NCI-H526 treated with DMSO at 0.1 percent for 48 hours (cell line): ENCODE data around the gene HES1.

Experiments
- DNase-seq: peaks from one replicate; lab custom pipeline; 2025; lab: John Stamatoyannopoulos, UW

Gene HES1

DNA sequence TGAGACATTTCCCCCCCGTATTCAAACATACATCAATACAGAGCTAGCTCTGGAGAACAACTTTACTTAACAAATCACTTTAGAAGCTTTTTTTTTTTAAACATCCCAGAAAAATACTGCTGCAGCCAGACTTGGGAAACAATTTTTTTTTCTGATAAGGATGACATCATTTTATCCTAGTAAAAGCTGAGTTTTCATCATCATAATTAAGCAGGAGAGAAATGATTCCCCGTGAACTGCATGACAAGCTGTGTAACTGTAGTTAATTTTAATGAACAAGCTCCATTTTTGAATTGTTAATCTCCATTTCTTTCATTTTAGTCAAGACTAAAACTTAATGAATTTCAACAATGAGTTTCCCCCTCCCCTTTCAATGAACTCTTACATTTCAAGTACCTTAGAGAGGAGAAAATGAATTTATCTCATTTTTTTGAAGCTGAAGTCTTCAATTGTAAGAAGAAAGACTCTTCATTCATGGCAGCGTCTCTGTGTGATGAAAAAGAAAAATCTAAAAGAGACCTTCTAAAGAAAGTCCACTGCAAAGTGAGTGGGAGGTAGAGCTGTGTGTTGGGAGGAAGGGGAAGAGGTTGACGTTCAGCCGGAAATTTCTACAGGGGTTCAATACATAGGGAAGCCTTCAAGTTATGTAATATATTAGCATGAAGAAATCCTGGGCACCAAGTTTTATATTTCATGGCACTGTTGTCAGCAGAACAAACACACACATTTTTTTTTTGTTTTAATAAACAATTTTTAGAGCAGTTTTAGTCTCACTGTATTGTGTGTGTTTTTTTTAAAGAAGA lies 31.7 kb downstream of the HES1 start:
- no peak for DNase-seq

DNA sequence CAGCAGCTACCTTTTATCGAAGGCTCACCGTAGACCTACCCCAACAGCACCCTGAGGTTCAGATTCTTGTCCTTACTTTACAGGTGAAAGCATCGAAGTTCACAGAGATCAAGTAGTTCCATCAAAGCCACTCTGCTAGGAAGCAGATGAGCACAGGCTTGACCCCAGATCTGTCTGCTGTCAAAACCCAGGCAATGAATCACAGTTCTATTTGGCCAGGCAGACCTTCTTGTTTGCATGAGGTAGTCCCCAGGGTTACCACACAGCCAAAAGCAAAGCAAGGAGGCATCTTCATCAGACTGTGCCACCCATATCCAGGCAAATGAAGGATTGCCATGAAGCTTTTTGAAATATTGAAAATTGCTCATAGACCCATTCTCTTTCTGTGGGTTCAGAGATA lies 33.0 kb downstream of the HES1 start:
- no peak for DNase-seq

- no peak for DNase-seq
Observed at GRCh38 chr3:194169595-194169994, 33.6 kb downstream of the HES1 start.

DNA sequence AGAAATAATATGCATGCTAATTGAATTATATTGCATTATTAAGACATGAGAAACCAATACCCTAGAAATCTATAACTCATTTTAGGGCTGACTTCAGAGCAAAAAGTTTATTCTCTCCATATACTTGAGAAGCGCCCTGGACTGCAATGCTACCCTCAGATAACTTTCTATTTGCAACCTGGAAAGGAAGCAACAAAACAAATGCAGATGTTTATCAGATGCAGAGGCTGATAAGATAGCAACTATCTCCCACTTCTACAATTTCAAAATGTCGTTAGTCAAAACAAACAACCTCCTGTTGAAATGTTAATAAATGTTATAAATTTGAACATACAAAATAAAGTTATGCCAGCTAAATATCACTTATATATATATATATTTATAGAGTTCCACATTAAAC lies 34.8 kb downstream of the HES1 start:
- no peak for DNase-seq

DNA sequence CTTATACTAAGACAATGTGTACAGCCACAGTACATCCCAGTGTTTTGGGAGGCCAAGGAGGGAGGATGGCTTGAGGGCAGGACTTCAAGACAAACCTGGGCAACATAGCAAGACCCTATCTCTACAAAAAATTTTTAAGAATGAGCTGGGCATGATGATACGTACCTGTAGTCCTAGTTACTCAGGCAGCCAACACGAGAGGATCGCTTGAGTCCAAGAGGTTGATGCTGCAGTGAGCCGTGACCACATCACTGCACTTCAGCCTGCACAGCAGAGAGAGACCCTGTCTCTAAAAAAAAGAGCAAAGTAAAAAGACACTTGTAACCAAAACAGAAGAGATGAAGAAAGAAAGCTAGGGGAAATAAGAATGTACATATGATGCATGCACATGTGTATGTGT lies 38.5 kb downstream of the HES1 start:
- no peak for DNase-seq

DNA sequence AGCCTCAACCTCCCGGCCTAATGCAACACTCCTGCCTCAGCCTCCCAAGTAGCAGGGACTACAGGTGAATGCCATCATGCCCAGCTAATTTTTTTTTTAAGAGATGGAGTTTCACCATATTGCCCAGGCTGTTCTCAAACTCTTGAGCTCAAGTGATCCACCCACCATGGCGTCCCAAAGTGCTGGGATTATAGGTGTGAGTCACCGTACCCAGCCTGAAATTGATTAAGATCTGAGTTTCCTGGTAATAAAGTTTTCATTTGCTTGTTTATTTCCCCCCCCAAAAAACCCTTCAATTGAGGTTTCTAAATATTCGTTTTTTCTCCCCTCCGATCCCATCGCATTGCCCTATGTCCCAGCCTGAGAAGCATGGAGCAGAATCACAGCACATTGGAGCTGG lies 39.0 kb downstream of the HES1 start:
- no peak for DNase-seq

DNA sequence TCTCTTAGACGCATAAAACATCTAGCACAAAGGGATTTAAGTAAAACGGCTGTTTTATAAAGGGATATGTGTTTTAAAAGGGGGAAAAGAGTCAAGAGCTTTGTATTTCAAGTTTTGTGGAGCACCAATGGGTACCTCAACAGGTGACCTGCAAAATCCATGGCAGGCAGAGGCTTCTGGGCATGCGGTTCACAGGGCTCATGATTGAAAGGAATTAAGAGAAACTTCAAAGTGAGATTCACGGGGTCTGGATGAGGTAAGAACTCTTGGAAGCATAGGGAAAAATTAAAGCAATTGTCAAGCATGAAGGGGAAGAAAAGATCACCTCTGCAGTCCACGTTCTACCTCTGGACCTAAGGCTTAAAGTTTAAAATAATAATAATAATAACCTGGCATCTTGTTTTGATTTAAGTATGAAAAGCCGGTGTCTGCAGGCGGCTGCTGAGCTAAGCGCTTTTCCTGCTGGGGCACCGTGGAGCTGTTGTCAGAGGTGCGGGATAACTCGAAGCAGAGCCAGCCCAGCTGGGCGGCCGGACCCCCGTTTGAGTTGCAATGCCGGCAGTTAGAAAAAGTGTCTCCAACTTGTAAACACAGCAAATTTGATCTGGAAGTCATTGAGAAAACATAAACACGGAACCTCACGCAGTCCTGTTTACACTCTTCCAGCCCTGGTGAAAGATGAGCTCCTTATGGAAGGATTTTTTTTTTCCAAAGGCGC lies 40.5 kb downstream of the HES1 start:
- no peak for DNase-seq

DNA sequence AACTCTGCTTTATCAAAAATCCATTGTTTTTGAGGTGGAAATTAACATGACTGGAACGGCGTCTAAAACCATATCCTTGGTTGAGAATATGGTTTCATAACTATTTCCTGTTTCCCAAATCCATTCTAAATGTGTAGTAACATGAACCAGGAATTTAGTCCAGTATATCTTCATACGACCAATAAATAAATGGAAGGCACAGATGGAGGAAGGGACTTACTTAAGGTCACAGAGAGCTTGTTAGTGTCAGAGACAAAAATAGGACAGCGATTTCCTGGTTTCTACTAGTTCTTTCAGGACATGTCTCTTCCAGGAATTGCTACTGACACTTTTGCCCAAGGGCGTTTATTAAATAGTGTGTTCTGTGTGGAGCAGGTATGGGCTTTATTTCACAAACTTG lies 41.2 kb downstream of the HES1 start:
- no peak for DNase-seq

DNA sequence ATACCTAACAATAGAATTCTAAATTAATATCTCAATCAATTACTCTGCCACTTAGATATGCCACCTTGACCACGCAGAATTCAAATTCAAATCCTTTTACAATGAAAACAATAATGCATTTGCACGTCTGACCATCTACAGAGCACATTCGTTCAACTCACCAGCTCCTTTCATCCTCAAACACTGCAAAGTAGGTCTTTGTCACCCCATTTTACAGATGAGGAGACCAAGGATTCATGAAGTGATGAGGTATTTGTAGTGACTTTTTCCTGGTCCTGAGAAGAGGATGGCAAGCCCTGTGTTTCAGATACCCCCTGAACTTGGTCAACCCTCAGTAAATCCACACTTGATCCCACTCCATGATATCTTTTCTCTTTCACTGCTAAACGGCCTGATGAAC lies 42.2 kb downstream of the HES1 start:
- DNase-seq: no peak

DNA sequence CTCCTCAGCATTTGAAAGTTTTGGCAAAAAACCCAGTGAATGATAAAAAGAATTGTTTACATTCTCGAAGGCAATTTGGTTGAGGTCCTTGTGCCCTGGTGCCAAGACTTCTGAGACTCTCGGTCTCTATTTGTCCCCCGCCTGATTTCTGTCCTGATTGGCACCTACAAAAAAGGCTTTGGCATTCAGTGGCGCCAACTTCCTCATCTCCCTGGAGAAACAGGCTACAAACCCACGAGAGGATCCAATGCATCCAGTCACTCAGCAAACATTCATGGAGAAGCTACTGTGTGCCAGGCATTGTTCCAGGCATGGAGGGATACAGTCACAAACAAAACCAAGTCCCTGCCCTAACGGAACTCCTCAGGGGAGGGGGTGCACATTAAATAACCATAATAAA lies 42.7 kb downstream of the HES1 start:
- no peak for DNase-seq

GRCh38 chr3:194180570-194180969 lies 44.6 kb downstream of the HES1 start:
- DNase-seq: no peak

GRCh38 chr3:194181612-194182529 lies 45.9 kb downstream of the HES1 start:
- no peak for DNase-seq

DNA sequence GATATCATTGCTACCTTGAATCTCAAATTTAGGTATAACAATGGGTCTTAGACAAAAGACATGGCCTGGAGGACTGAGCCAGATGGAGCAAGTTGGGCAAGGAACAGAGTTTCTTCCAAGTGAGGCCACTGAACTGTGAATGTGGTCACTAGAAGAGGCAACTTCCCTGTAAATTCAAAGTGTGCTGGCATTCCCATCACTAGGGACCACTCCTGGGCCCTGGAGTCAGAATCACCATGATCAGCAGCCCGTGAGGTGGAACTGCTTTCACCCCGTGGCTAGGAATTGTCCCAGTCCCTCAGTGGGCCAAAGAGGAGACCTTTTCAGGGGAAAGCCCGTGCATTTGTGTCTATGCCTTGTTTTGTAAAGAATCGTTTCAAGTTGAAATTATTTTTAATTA lies 47.3 kb downstream of the HES1 start:
- no peak for DNase-seq

- DNase-seq: peak; percentile 40
Observed at GRCh38 chr3:194184265-194184751, 48.4 kb downstream of the HES1 start.

DNA sequence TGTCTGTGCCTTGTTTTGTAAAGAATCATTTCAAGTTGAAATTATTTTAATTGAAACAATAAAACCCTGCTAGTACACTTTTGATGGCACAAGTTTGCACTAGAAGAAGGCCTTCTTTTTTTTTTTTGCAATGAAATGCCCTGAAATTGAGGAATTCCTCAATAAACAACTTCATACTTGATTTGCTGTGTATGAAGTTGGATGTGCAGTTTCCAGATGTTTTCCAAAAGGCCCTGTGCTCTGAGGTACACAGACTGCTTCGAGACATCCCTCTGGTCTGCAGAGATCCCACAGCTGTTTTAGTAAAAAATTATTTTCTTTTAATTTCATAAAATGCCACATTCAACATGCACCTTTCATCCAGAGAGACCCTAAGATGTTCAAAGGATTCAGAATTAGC lies 48.9 kb downstream of the HES1 start:
- DNase-seq: no peak

DNA sequence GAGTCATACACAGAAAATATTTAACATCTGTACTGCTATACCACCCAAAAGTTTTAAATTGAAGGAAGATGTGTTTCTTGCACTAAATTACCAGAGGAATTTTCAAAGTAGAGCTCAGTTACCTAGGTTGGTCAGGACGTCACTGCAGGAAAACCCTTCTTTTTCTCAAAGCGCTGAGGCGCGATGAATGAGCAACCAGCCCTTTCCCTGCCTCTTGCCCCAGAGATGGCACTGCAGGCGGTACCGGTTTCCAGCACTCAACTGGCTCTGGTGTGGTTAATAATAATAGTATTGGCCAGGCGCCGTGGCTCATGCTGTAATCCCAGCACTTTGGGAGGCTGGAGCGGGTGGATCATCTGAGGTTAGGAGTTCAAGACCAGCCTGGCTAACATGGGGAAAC lies 49.3 kb downstream of the HES1 start:
- no peak for DNase-seq

DNA sequence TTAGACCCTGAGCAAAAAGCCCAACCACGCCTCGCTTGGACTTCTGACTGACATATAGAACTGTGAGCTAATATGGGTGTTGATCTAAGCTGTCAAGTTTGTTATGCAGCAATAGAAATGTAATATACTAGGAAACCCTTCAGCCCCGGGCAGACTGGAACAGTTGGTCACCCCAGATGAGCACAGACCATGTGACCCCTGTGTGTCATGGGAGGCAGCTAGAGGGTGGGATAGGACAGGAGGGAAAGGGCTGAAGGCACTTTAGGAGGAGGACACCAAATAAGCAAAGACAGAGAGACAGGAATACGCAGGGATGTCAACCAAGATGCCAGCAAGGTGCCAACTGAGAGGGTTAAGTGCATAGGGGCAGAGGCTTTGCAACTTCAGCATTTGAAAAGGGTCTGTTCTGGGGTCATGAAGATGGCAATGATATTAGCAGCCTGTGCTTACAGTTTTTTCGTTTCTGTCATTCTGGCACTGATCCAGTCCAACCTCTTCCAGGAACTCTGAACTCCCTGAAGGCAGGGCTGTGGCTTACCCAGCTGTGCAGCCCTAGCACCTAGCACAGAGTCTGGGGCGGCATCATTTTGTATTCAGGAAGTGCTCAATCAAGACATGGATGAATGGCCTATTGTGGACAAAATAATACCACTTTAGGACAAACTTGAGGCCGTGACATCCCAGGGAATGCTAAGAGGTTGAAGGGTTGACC lies 51.4 kb downstream of the HES1 start:
- no peak for DNase-seq
